K562 (cell line): ENCODE data around the gene CCDC13. TPM values are rescaled to one million over a fixed set of nuclear protein-coding genes. Genes with fewer than 3 reads are reported as not detected.
A peak's percentile ranks its signal among the peaks of the same experiment; 100 is the strongest.

ENCODE experiments used
- ATAC-seq: fragments of 200-7000 bp; cut with Tn5 transposase; 3 replicates; pipeline ENCODE4 v1.9.1; 2020; ENCODE audit warnings: moderate library complexity
- Bru-seq: library from RNA; stranded (reverse); fragments of 400-500 nt; gene quantifications from one replicate; lab custom pipeline; 2021; lab: Mats Ljungman, UMichigan
- BruChase-seq, 2 experiments: library from RNA; stranded (reverse); fragments of 400-500 nt; gene quantifications; one replicate each; lab custom pipeline; 2021; lab: Mats Ljungman, UMichigan
- BruUV-seq: library from RNA; stranded (reverse); fragments of 400-500 nt; replicated peaks from 2 replicates; lab custom pipeline; 2021; lab: Mats Ljungman, UMichigan
- CTCF ChIA-PET: fragments of 300-600 bp; formaldehyde crosslinking; extraction: SDS; loops from one replicate; lab custom pipeline; 2021; ENCODE audit warnings: low intra/inter-chr PET ratio; lab: Yijun Ruan, JAX
- POLR2A ChIA-PET: fragments of 300-600, 350-650 bp; sonication (Branson Sonifier 250); formaldehyde crosslinking; extraction: SDS; loops from one replicate; lab custom pipeline; 2021; ENCODE audit warnings: antibody characterized with exemption, inconsistent platforms; lab: Yijun Ruan, JAX
- DNase-seq, 4 experiments: peaks; one replicate each; pipeline versions ENCODE4 v3.0.0 to v3.0.0-alpha.2; 2011 to 2018; ENCODE audit warnings: low spot score in 3 of 4, mixed read lengths in 3 of 4; ENCODE audit errors: extremely low read depth in 1 of 4
- FAIRE-seq: peaks from 2 replicates; lab custom pipeline; 2011; peaks lifted over from hg19 to GRCh38; lab: Jason Lieb, UNC
- H2AFZ ChIP-seq: 2 replicates; pipeline ENCODE4 v1.6.0; 2011; ENCODE audit warnings: low read depth, low read length, control low read depth, inconsistent platforms
- H3K27ac ChIP-seq: fragments of 200-600 bp; 3 replicates; pipeline ENCODE4 v1.8.0; 2011; ENCODE audit warnings: low read depth, mild to moderate bottlenecking, control low read depth, inconsistent platforms, low read length, moderate library complexity, mixed read lengths; ENCODE audit errors: extremely low read depth
- H3K27me3 ChIP-seq, 2 experiments: fragments of 300-600 bp in 1 of 2; 2 replicates in 1 of 2; 3 replicates in 1 of 2; pipeline versions ENCODE4 v1.6.0 to v1.8.0; 2011; ENCODE audit warnings: inconsistent platforms in 2 of 2, low read length in 2 of 2, mild to moderate bottlenecking in 1 of 2, mixed read lengths in 1 of 2, moderate library complexity in 1 of 2; ENCODE audit not compliant: control insufficient read depth in 2 of 2, insufficient read depth in 2 of 2
- H3K36me3 ChIP-seq: fragments of 300-600 bp; 3 replicates; pipeline ENCODE4 v1.8.0; 2011; ENCODE audit warnings: mild to moderate bottlenecking, low read length, inconsistent platforms; ENCODE audit not compliant: control insufficient read depth, insufficient read depth
- H3K4me1 ChIP-seq, 2 experiments: fragments of 200-600 bp in 1 of 2; replicated peaks in 1 of 2; 2 replicates in 1 of 2; 3 replicates in 1 of 2; pipeline versions ENCODE4 v1.5.1 to v1.8.0; 2011; ENCODE audit warnings: inconsistent platforms in 2 of 2, low read length in 2 of 2, mild to moderate bottlenecking in 1 of 2, mixed read lengths in 1 of 2, moderate library complexity in 1 of 2; ENCODE audit not compliant: control insufficient read depth in 2 of 2, insufficient read depth in 2 of 2
- H3K4me2 ChIP-seq: 2 replicates; pipeline ENCODE4 v1.6.1; 2011; ENCODE audit warnings: low read length, control low read depth, inconsistent platforms, mixed read lengths; ENCODE audit not compliant: insufficient read depth
- H3K4me3 ChIP-seq: fragments of 200-600 bp; sonication (generic), shearing (Covaris generic); 2 replicates; pipeline ENCODE4 v1.5.1; 2016; ENCODE audit warnings: control low read depth, inconsistent platforms
- H3K79me2 ChIP-seq: fragments of 200-600 bp; 3 replicates; pipeline ENCODE4 v1.8.0; 2011; ENCODE audit warnings: low read length, inconsistent platforms; ENCODE audit not compliant: control insufficient read depth, insufficient read depth
- H3K9ac ChIP-seq, 2 experiments: 2 replicates each; pipeline versions ENCODE4 v1.6.0 to v1.6.1; 2011; ENCODE audit warnings: low read depth in 2 of 2, low read length in 2 of 2, control low read depth in 1 of 2, inconsistent platforms in 1 of 2, mild to moderate bottlenecking in 1 of 2, mixed read lengths in 1 of 2; ENCODE audit not compliant: insufficient read depth in 1 of 2
- H3K9me1 ChIP-seq: one replicate; pipeline ENCODE4 v1.6.0; 2011; ENCODE audit warnings: inconsistent platforms, mild to moderate bottlenecking, low read length, moderate library complexity; ENCODE audit not compliant: control insufficient read depth, insufficient read depth
- H3K9me3 ChIP-seq: replicated peaks from 2 replicates; pipeline ENCODE4 v1.5.1; 2011; ENCODE audit warnings: low read depth, low read length, inconsistent platforms; ENCODE audit not compliant: control insufficient read depth, insufficient read depth
- H4K20me1 ChIP-seq: replicated peaks from 2 replicates; pipeline ENCODE4 v1.6.1; 2011; ENCODE audit warnings: low read length, inconsistent platforms, mixed read lengths; ENCODE audit not compliant: control insufficient read depth, insufficient read depth
- ASH1L ChIP-seq: fragments of 450-650 bp; IDR thresholded peaks from 2 replicates; pipeline ENCODE4 v1.6.1; 2018; ENCODE audit warnings: borderline replicate concordance, mild to moderate bottlenecking, low read depth; ENCODE audit not compliant: partially characterized antibody
- CREB1 ChIP-seq, 2 experiments: sonication (generic) in 1 of 2; formaldehyde crosslinking in 1 of 2; IDR thresholded peaks; 2 replicates each; pipeline versions ENCODE4 v1.6.1 to v1.8.0; 2012 to 2022; ENCODE audit warnings: inconsistent platforms in 1 of 2, mild to moderate bottlenecking in 1 of 2, missing genetic modification reagents in 1 of 2, moderate library complexity in 1 of 2
- EGR1 ChIP-seq: fragments of 450-650 bp; conservative IDR thresholded peaks from 2 replicates; pipeline ENCODE4 v1.6.1; 2017; ENCODE audit warnings: mild to moderate bottlenecking
- HCFC1 ChIP-seq: IDR thresholded peaks from 2 replicates; pipeline ENCODE4 v1.6.1; 2012; ENCODE audit warnings: low read depth, low read length, improper control_type of control experiment
- HNRNPLL ChIP-seq: fragments of 200-400 bp; formaldehyde crosslinking; IDR thresholded peaks from 2 replicates; pipeline ENCODE4 v1.6.1; 2017; ENCODE audit warnings: low read length, low read depth, mild to moderate bottlenecking; ENCODE audit not compliant: poor library complexity, severe bottlenecking
- RBM25 ChIP-seq: fragments of 200-400 bp; formaldehyde crosslinking; IDR thresholded peaks from 2 replicates; pipeline ENCODE4 v1.6.1; 2018; ENCODE audit warnings: low read length, low read depth, moderate library complexity; ENCODE audit not compliant: severe bottlenecking
- SPI1 ChIP-seq: IDR thresholded peaks from 2 replicates; pipeline ENCODE4 v1.6.1; 2011; ENCODE audit warnings: low read depth, low read length, control low read depth, borderline replicate concordance
- WGBS: fragments of 100-300 bp; shearing (Covaris generic); methylation state at CpG from one replicate; pipeline ENCODE4 v1.1.6; 2016; ENCODE audit warnings: low coverage, mixed read lengths; ENCODE audit not compliant: insufficient coverage; ENCODE audit errors: missing lambda C conversion rate; 5-methylcytosine and 5-hydroxymethylcytosine counted together
- in situ Hi-C: fragments of 300-500 bp; cut with MboI; formaldehyde crosslinking; loops from 4 replicates; pipeline ENCODE4 v1.15.0; 2018; ENCODE audit warnings: inconsistent platforms, mixed read lengths
- intact Hi-C: fragments of 100-400 bp; cut with micrococcal nuclease; formaldehyde crosslinking; loops from 2 replicates; pipeline ENCODE4 v1.14.2; 2022
- long read RNA-seq, 3 experiments: library from polyadenylated mRNA in 2 of 3; library from RNA in 1 of 3; unstranded in 2 of 3; stranded (forward) in 1 of 3; transcript quantifications; one replicate each; pipeline ENCODE4 v2.0.0, GENCODE V29; 2019 to 2022
- polyA minus RNA-seq, 3 experiments: library from RNA; depleted of rRNA, polyadenylated mRNA; stranded (reverse); fragments of >200 nt; gene quantifications; 2 replicates each; pipeline ENCODE4 v1.2.3, GENCODE V29; 2011
- polyA plus RNA-seq, 8 experiments: library from polyadenylated mRNA; depleted of rRNA in 4 of 8; stranded (reverse) in 5 of 8; unstranded in 3 of 8; fragments of >200 nt; fragmentation: Nextera tagmentation in 2 of 8; fragmentation: Illumina TruSeq in 1 of 8; extraction: Ambion mirVana in 2 of 8; extraction: Trizol in 1 of 8; gene quantifications; 2 replicates each; pipeline versions ENCODE4 v1.2.1 to v1.2.3, GENCODE V29; 2011 to 2014; ENCODE audit warnings: inconsistent platforms in 1 of 8, missing spikeins in 1 of 8
- total RNA-seq, 7 experiments: library from RNA; depleted of rRNA in 6 of 7; stranded (reverse); fragments of >200 nt in 6 of 7; fragmentation: Illumina TruSeq in 2 of 7; extraction: Trizol in 2 of 7; gene quantifications; 2 replicates each; pipeline versions ENCODE4 v1.2.1 to v1.2.3, GENCODE V29; 2011 to 2021; ENCODE audit warnings: low replicate concordance in 1 of 7
- TF ChIP-seq, protein P1 (sequence below), 2 experiments: IDR thresholded peaks; 2 replicates each; pipeline ENCODE4 v1.6.1; 2011; ENCODE audit warnings: borderline replicate concordance in 1 of 2, control low read depth in 1 of 2, low read depth in 1 of 2, low read length in 1 of 2, mild to moderate bottlenecking in 1 of 2, mixed read lengths in 1 of 2, moderate library complexity in 1 of 2; ENCODE audit not compliant: insufficient read depth in 1 of 2, insufficient read length in 1 of 2, poor library complexity in 1 of 2, severe bottlenecking in 1 of 2; ENCODE audit errors: extremely low read depth in 1 of 2

The CCDC13 gene, protein sequence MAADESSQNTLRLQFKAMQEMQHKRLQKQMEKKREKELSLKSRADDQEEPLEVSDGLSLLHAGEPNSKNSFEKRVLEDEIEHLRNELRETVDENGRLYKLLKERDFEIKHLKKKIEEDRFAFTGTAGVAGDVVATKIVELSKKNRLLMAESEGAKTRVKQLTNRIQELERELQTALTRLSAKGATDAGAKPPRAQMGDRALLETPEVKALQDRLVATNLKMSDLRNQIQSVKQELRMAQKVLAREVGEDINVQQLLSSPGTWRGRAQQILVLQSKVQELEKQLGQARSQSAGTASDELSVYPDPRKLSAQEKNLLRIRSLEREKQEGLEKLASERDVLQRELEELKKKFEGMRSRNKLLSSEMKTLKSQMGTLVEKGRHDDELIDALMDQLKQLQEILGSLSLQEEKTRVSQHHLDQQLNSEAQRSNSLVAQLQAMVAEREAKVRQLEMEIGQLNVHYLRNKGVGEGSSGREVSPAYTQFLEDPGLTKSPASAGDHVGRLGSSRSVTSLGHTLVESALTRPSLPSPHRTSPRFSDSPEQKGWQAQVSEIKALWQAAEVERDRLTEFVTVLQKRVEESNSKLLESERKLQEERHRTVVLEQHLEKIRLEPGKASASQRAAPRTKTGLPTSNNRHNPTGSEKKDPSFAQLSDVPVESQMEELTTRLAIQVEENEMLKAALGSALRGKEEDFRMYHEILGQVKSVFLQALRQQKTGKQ
- total RNA-seq (2011; cell fraction: chromatin; rRNA removed; ENCODE audit: low replicate concordance): 0.51 and 1.0 TPM in 2 replicates
- total RNA-seq (2011; cell fraction: nucleolus; rRNA removed): 0.53 TPM in 1 of 2 replicates, not detected in the other
- total RNA-seq (2011; cell fraction: nucleoplasm; rRNA removed): 0.69 TPM in 1 of 2 replicates, not detected in the other
- total RNA-seq (2014; rRNA removed) (0.53 and 0.68 TPM in 2 replicates), total RNA-seq (2014; rRNA removed; fragmentation: Illumina TruSeq; extraction: Trizol) (0.67 TPM in 1 of 2 replicates, not detected in the other), total RNA-seq (2015; rRNA removed; fragmentation: Illumina TruSeq; extraction: Trizol) (0.26 and 0.54 TPM in 2 replicates), total RNA-seq (2021) (0.24 and 0.49 TPM in 2 replicates), polyA plus RNA-seq (2011; rRNA removed) (0.22 TPM in 1 of 2 replicates, not detected in the other), polyA plus RNA-seq (2014; fragmentation: Illumina TruSeq; extraction: Trizol) (0.28 and 0.29 TPM in 2 replicates), polyA plus RNA-seq (2014; fragmentation: Nextera tagmentation; extraction: Ambion mirVana) (under 1 TPM; 0.20 to 0.70 TPM), polyA plus RNA-seq (2014; rRNA removed) (0.48 and 0.89 TPM in 2 replicates), polyA minus RNA-seq (2011; rRNA and poly(A)+ RNA removed) (not detected in 2 replicates), Bru-seq, nascent RNA (percentile 54 among the genes with signal in this experiment), BruChase-seq, experiment 1, labeled RNA remaining after a 2-hour chase (percentile 76 among the genes with signal in this experiment), BruChase-seq, experiment 2, labeled RNA remaining after a 6-hour chase (percentile 69 among the genes with signal in this experiment)
- 0.06 and 0.09 TPM in 2 replicates for polyA plus RNA-seq (2011; cell fraction: cytosol; rRNA removed)
- polyA plus RNA-seq (2011; cell fraction: nucleus; rRNA removed): 0.47 and 0.63 TPM in 2 replicates
- 0.30 and 0.46 TPM in 2 replicates for polyA plus RNA-seq (2012)
- not detected in 2 replicates for polyA minus RNA-seq (2011; cell fraction: cytosol; rRNA and poly(A)+ RNA removed)
- not detected in 2 replicates for polyA minus RNA-seq (2011; cell fraction: nucleus; rRNA and poly(A)+ RNA removed)
- long read RNA-seq, experiment 1: 0 reads
- long read RNA-seq, experiment 2: 0 reads
- long read RNA-seq, experiment 3: 0 reads

GRCh38 chr3:42772670-42773408, at the start of gene CCDC13:
Gene CCDC13 (minus strand): TSS chr3:42773253. CDS start chr3:42758345, 14,908 bp downstream.
- H3K79me2 ChIP-seq: no peaks in the 10 kb centered on the region
- WGBS: 50% methylated on average over 52 of the region's 63 CpGs
- peak; percentile 62 to 77 (median 66) for DNase-seq
- H2AFZ ChIP-seq: peak within 1 kb of the TSS; percentile 38; the same call in 1 of the 2 replicates
- H3K27me3 ChIP-seq: no peaks in the 10 kb centered on the region
- H3K4me1 ChIP-seq: peaks cover 0 to 8% of the 10 kb centered on the region in 2 experiments; a peak in 2 of 5 replicates
- no peak within 1 kb of the TSS; the same call in 1 of the 2 replicates for H3K4me2 ChIP-seq
- H3K9me3 ChIP-seq: no peaks in the 10 kb centered on the region; the same call in 1 of the 2 replicates
- peak; percentile 96 for ATAC-seq
- BruUV-seq: no TSS peak
- FAIRE-seq: no peak
- H3K27ac ChIP-seq: no peak within 1 kb of the TSS
- ChIA-PET CTCF (no interaction called here), POLR2A (no interaction called here)
- 0 out of 3 replicates have a peak, but pooled peaks cover 3% of the 10 kb centered on the region for H3K36me3 ChIP-seq
- no peaks in the 10 kb centered on the region for H4K20me1 ChIP-seq
- in situ Hi-C loops: no loop called here
- no peaks in the 10 kb centered on the region for H3K9me1 ChIP-seq
- intact Hi-C loops: no loop called here
- no peak within 1 kb of the TSS for H3K4me3 ChIP-seq
- no peak within 1 kb of the TSS for H3K9ac ChIP-seq
- TF ChIP-seq HCFC1 (0 out of 2 replicates have a peak, but pooled peaks have one; percentile 22), SPI1 (peak; percentile 36; the same call in 1 of the 2 replicates), RBM25 (peak; percentile 4), HNRNPLL (peak; percentile 87), EGR1 (0 out of 2 replicates have a peak, but pooled peaks have one; percentile 5), CREB1 (IDR thresholded peaks at IDR 0.05) (peak; percentile 84), CREB1 (CRISPR knock-in tag; IDR thresholded peaks at IDR 0.05) (peak; percentile 74), ASH1L (no peak)
- TF ChIP-seq, protein P1, sequence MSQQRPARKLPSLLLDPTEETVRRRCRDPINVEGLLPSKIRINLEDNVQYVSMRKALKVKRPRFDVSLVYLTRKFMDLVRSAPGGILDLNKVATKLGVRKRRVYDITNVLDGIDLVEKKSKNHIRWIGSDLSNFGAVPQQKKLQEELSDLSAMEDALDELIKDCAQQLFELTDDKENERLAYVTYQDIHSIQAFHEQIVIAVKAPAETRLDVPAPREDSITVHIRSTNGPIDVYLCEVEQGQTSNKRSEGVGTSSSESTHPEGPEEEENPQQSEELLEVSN (IDR thresholded peaks at IDR 0.05; ENCODE audit: borderline replicate concordance in 1 of 2, extremely low read depth in 1 of 2, insufficient read depth in 1 of 2, insufficient read length in 1 of 2, low read depth in 1 of 2, low read length in 1 of 2, poor library complexity in 1 of 2, severe bottlenecking in 1 of 2): peak in 1 of 2 experiments; percentile 64
